Bronchial epithelial cell (primary cell): Measurements from ENCODE around the gene FOXR1. TPM values are rescaled to one million over a fixed set of nuclear protein-coding genes. Genes with fewer than 3 reads are reported as not detected.

ENCODE experiments used
- DNase-seq: peaks from one replicate; pipeline ENCODE4 v3.0.0-alpha.2; 2010; ENCODE audit warnings: low read depth
- FAIRE-seq: peaks from 2 replicates; lab custom pipeline; 2011; peaks lifted over from hg19 to GRCh38; lab: Jason Lieb, UNC
- H3K27me3 ChIP-seq: 2 replicates; pipeline ENCODE4 v1.5.1; 2011; ENCODE audit warnings: low read length; ENCODE audit not compliant: control insufficient read depth, insufficient read depth
- H3K36me3 ChIP-seq: 2 replicates; pipeline ENCODE4 v1.5.1; 2011; ENCODE audit warnings: low read length; ENCODE audit not compliant: control insufficient read depth, insufficient read depth
- H3K4me3 ChIP-seq: 2 replicates; pipeline ENCODE4 v1.5.1; 2011; ENCODE audit warnings: mild to moderate bottlenecking, low read depth, low read length, control low read depth
- total RNA-seq: library from RNA; depleted of rRNA; stranded (reverse); fragments of >200 nt; gene quantifications from 2 replicates; pipeline ENCODE4 v1.2.1, GENCODE V29; 2014
- TF ChIP-seq, protein P1 (sequence below): IDR thresholded peaks from 2 replicates; pipeline ENCODE4 v1.5.1; 2011; ENCODE audit warnings: mild to moderate bottlenecking, moderate library complexity, low read length, control low read depth, inconsistent platforms; ENCODE audit not compliant: insufficient read depth, severe bottlenecking

FOXR1 gene
- total RNA-seq, 1 donor from 2014 or later: not detected

DNA sequence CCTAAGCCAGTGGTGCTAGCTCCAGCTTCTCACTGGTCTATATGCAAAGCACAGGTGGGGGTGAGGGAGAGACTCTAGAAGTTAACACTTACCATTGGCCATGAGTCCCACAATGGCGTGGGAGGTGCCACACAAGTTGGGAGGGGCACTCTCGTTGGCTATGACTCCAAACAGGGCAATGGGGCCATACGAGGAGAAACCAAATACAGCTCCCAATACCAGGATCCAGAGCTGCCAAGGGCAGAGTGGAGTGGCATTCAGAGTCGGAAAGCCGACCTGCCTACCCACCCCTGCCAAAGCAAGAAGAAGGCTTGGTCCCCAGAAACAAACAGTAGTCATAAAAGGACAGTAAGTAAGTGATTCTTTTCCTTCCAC is 53.5 kb downstream of the FOXR1 start:
- no peak for FAIRE-seq
- TF ChIP-seq, protein P1, sequence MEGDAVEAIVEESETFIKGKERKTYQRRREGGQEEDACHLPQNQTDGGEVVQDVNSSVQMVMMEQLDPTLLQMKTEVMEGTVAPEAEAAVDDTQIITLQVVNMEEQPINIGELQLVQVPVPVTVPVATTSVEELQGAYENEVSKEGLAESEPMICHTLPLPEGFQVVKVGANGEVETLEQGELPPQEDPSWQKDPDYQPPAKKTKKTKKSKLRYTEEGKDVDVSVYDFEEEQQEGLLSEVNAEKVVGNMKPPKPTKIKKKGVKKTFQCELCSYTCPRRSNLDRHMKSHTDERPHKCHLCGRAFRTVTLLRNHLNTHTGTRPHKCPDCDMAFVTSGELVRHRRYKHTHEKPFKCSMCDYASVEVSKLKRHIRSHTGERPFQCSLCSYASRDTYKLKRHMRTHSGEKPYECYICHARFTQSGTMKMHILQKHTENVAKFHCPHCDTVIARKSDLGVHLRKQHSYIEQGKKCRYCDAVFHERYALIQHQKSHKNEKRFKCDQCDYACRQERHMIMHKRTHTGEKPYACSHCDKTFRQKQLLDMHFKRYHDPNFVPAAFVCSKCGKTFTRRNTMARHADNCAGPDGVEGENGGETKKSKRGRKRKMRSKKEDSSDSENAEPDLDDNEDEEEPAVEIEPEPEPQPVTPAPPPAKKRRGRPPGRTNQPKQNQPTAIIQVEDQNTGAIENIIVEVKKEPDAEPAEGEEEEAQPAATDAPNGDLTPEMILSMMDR: no peak
- peaks cover 17% of the 10 kb centered on the region for H3K36me3 ChIP-seq
- no peak for DNase-seq
- H3K27me3 ChIP-seq: no peaks in the 10 kb centered on the region
- H3K4me3 ChIP-seq: no peak overlapping the region

DNA sequence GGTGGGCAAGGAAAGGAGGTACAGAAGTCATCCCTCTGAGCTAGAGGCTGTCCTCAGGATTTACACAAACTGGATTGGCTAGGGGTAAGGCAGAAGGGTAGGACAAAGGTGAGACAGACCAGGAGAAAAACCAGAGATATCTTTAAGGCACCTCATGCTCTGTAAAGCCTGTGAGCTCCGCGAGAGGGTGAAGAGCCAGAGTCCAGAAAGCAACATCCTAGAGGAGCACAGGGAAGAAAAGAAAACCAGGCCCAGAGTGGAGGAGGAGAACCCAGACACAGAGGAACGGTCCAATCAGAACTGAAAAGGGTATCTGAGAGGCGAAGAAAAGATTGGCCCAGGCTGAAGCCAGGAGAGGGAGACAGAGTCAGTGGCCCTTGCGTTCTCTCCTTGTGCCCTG is 54.0 kb downstream of the FOXR1 start:
- TF ChIP-seq, protein P1: no peak
- DNase-seq: no peak
- no peaks in the 10 kb centered on the region for H3K27me3 ChIP-seq
- FAIRE-seq: no peak
- H3K4me3 ChIP-seq: no peak overlapping the region
- H3K36me3 ChIP-seq: peaks cover 15% of the 10 kb centered on the region

DNA sequence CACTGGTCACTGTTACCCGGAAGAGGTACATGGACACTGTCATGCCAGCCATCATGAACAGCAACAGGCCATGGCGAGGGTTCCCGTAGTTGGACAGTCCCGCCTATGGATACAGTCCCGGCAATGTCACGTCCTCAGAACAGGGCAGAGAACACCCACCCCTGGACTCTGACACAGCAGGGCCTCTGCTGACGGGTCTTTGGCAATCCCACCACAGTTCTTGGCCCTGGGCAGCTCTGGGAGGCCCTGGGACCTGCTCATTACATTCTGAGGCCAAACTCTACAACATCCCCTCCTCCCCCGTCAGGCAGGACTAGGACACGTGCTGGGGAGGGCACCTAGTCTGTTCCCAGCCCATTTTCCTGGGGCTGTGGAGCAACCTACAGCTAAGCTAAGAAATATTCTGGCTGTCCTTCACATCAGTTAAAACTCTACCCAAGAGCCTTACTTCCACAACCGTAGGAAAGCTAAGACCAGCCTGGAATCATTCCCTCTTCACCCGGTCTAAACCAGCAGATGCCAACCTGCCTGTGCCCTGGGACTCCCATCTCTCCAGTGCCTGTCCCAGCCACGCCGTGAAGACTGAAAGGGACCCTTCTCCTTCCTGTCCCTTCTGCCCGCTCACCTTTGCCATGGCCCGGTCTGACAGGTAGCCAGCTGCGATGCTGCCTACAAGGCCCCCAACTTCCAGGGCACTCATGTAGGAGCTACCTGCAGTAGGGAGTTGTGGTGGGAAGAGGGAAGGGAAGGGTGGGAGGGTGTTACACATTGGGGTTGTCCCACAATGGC is 54.6 kb downstream of the FOXR1 start:
- FAIRE-seq: no peak
- no peak overlapping the region for H3K4me3 ChIP-seq
- peaks cover 14% of the 10 kb centered on the region for H3K36me3 ChIP-seq
- H3K27me3 ChIP-seq: no peaks in the 10 kb centered on the region
- TF ChIP-seq, protein P1: no peak
- no peak for DNase-seq

DNA sequence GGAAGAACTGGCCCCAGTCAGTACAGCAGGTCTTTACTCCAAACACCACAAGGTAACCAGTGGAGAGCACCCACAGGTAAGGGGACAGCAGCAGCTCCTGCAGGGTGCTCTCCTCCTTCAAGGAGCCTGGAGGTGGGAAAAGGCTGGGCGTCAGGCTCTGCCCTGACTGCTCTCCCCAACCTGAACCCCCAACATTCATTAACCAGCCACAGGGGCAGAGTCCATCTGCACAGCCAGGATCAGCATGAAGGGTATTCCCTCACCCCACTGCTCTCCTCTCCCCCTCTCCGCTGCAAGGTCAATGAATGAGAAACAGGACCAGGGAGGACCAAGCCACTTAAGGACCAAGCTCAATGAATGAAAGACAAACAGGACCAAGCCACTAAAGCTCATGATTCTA is 55.4 kb downstream of the FOXR1 start:
- Histone ChIP-seq H3K4me3 (no peak overlapping the region), H3K27me3 (no peaks in the 10 kb centered on the region), H3K36me3 (peaks cover 9% of the 10 kb centered on the region)
- FAIRE-seq: peak; percentile 18
- TF ChIP-seq, protein P1: no peak
- DNase-seq: no peak

DNA sequence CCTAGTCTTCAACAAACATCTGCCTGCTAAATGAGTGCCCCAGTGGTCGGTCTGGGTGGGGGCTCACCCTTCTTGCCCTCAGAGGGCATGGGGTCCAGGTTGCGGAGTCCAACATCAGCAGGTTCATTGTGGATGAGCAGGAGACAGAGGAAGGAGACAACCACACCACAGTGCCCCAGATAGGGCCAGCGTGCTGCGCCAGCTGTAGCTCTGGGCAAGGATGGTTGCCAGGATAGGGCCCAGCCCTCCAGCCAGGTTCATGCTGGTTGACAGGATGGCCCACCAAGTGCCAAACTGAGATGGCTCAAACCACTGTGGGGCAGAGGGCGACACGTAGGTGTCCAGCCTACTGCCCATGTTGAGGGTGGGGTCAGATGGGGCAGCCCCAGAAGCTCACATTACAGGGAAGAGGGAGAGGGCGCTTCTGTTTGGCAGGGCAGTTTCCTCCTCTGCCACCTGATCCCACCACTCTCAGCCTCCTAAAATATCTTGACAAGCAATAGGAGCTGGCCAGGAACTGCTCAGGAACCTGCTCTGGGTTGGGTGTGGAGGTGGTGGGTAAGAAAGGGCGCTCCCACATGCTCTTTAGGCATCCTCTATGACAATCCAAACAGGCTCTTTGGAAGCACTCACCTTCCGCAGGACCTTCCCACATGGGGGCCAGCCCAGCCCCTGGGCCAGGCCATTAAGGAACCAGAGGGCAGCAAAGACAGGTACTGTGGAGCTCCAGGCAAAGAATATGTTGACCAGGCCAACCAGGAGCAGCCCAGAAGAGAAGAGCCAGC is 56.2 kb downstream of the FOXR1 start:
- FAIRE-seq (no peak), DNase-seq (no peak)
- TF ChIP-seq, protein P1: no peak
- Histone ChIP-seq H3K27me3 (no peaks in the 10 kb centered on the region), H3K36me3 (peaks cover 9% of the 10 kb centered on the region), H3K4me3 (no peak overlapping the region)
